Mucosa of rectum (tissue), 2 donors: ENCODE results near the gene NELFB.
"Not testable (repeated sequence)": the region's sequence is repeated elsewhere in the genome, so short reads cannot be mapped to it uniquely, and the experiment has no call there.

Experiments
- H3K27ac ChIP-seq, 2 donors: one replicate each; pipeline ENCODE4 v1.7.0; 2013; ENCODE audit warnings: inconsistent platforms in 2 of 2, low read depth in 2 of 2, low read length in 2 of 2
- H3K27me3 ChIP-seq, 2 donors: one replicate each; pipeline ENCODE4 v1.7.0; 2013; ENCODE audit warnings: low read length in 2 of 2; ENCODE audit not compliant: control insufficient read depth in 2 of 2, insufficient read depth in 2 of 2
- H3K36me3 ChIP-seq, 2 donors: one replicate each; pipeline ENCODE4 v1.7.0; 2013; ENCODE audit warnings: low read length in 2 of 2; ENCODE audit not compliant: control insufficient read depth in 2 of 2, insufficient read depth in 2 of 2
- H3K4me1 ChIP-seq, 2 donors: one replicate each; pipeline ENCODE4 v1.7.0; 2013; ENCODE audit warnings: low read length in 2 of 2, mild to moderate bottlenecking in 1 of 2; ENCODE audit not compliant: control insufficient read depth in 2 of 2, insufficient read depth in 2 of 2
- H3K4me3 ChIP-seq, 2 donors: one replicate each; pipeline ENCODE4 v1.7.0; 2013; ENCODE audit warnings: low read length in 2 of 2
- H3K9ac ChIP-seq, 2 donors: one replicate each; pipeline ENCODE4 v1.7.0; 2013; ENCODE audit warnings: low read length in 2 of 2, low read depth in 1 of 2, mild to moderate bottlenecking in 1 of 2
- H3K9me3 ChIP-seq, 2 donors: one replicate each; pipeline ENCODE4 v1.7.0; 2013; ENCODE audit warnings: low read length in 2 of 2; ENCODE audit not compliant: control insufficient read depth in 2 of 2
- donor health status: healthy.
- donor health status: Normal muscosa, but diverticular disease.

Gene NELFB

GRCh38 chr9:137242269-137243203, 12.6 kb upstream of the NELFB start:
- Histone ChIP-seq H3K4me3 (peak overlapping the region; percentile 75 to 85), H3K36me3 (peaks cover 14 to 19% of the 10 kb centered on the region in 2 donors), H3K27me3 (no peaks in the 10 kb centered on the region), H3K9ac (peak overlapping the region; percentile 72 to 93), H3K9me3 (no peaks in the 10 kb centered on the region), H3K4me1 (peaks cover 38 to 49% of the 10 kb centered on the region in 2 donors), H3K27ac (peak overlapping the region; percentile 92 to 94)

DNA sequence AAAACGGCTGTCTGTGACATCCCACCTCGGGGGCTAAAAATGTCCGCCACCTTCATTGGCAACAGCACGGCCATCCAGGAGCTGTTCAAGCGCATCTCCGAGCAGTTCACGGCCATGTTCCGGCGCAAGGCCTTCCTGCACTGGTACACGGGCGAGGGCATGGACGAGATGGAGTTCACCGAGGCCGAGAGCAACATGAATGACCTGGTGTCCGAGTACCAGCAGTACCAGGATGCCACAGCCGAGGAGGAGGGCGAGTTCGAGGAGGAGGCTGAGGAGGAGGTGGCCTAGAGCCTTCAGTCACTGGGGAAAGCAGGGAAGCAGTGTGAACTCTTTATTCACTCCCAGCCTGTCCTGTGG, 11.9 kb upstream of the NELFB start:
- Histone ChIP-seq H3K4me1 (peaks cover 31 to 42% of the 10 kb centered on the region in 2 donors), H3K4me3 (peak overlapping the region in 1 of 2 donors; percentile 85), H3K36me3 (peaks cover 14 to 19% of the 10 kb centered on the region in 2 donors)
- not testable (repeated sequence) for H3K9ac ChIP-seq, H3K9me3 ChIP-seq, H3K27ac ChIP-seq, H3K27me3 ChIP-seq

GRCh38 chr9:137243626-137244485, 11.3 kb upstream of the NELFB start:
- H3K36me3 ChIP-seq: peaks cover 14 to 19% of the 10 kb centered on the region in 2 donors
- H3K27me3 ChIP-seq: no peaks in the 10 kb centered on the region
- H3K4me1 ChIP-seq: peaks cover 25 to 36% of the 10 kb centered on the region in 2 donors
- H3K27ac ChIP-seq: no peak overlapping the region
- H3K4me3 ChIP-seq: no peak overlapping the region
- H3K9me3 ChIP-seq: no peaks in the 10 kb centered on the region
- no peak overlapping the region for H3K9ac ChIP-seq

DNA sequence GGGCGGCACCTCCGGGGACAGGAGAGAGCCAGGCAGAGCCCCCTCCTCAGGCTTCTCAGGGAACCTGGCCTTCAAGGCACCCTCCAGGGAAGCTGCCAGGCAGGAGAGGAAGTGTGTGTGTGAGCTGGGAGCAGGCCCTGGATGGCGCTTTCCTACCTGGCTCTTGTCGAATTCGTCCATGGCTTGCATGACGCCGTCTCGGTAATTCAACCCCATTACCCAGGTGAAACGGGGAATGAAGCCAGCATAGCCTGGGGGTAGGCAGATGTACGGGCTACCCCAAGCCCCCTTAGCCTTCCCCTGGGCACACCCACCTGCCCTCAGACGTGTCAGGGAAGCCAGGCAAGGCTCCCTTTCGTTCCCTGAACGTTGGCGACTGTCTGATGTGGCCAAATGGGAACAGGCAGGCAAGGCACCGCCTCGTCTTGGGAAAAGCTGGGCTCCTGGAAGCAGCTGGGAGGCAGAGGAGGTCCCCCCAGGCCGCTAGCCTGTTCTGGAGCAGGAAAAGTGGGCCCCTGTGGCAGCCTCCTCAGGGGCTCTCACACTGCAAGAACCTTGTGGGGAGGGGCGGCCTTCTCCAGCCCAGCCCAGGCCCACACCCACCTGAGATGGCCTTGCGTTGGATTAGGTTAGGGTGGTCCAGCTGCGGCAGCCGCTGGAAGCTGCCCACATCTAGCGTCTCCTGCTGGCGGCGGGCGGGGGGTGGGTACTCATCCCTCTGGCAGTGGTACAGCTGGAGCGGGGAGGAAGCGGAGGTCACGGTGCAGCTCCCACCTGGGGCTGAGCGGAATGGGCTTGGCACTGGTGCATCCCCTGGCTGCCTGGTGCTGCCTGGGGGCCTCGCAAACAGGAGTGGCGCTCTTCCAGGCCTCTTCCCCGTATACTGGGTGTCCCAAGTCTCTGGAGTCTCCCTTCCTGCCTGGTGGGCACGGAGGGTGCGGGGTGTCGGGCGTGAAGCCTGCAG, 10.4 kb upstream of the NELFB start:
- Histone ChIP-seq H3K36me3 (peaks cover 14 to 19% of the 10 kb centered on the region in 2 donors), H3K9me3 (no peaks in the 10 kb centered on the region), H3K27me3 (no peaks in the 10 kb centered on the region), H3K4me3 (no peak overlapping the region), H3K27ac (no peak overlapping the region), H3K9ac (no peak overlapping the region), H3K4me1 (peaks cover 21 to 31% of the 10 kb centered on the region in 2 donors)

- H3K27me3 ChIP-seq: no peaks in the 10 kb centered on the region
- H3K4me3 ChIP-seq: no peak overlapping the region
- no peaks in the 10 kb centered on the region for H3K9me3 ChIP-seq
- peaks cover 21 to 25% of the 10 kb centered on the region in 2 donors for H3K4me1 ChIP-seq
- no peak overlapping the region for H3K9ac ChIP-seq
- H3K27ac ChIP-seq: no peak overlapping the region
- peaks cover 14 to 19% of the 10 kb centered on the region in 2 donors for H3K36me3 ChIP-seq
These were observed 9.4 kb upstream of the NELFB start for GRCh38 chr9:137245450-137246421.

GRCh38 chr9:137247135-137247915, 7.8 kb upstream of the NELFB start:
- Histone ChIP-seq H3K4me1 (peaks cover 16 to 20% of the 10 kb centered on the region in 2 donors), H3K27ac (no peak overlapping the region), H3K27me3 (no peaks in the 10 kb centered on the region), H3K36me3 (peaks cover 14 to 15% of the 10 kb centered on the region in 2 donors), H3K9ac (no peak overlapping the region), H3K4me3 (no peak overlapping the region), H3K9me3 (no peaks in the 10 kb centered on the region)

DNA sequence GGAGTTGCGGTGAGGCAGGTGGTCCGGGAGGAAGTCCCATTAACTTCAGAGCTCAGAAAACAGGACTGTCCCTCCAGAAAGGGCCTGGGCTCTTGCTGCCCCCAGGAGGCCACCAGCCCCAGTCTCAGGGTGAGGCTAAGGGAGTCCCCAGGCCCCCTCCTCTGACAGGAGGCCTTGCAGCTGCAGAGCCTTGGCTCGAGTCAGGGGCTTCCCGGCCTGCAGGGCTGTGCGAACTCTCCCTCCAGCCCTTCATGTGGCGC, 7.3 kb upstream of the NELFB start:
- Histone ChIP-seq H3K4me1 (peaks cover 11 to 15% of the 10 kb centered on the region in 2 donors), H3K9ac (no peak overlapping the region), H3K36me3 (peaks cover 10 to 11% of the 10 kb centered on the region in 2 donors), H3K27me3 (no peaks in the 10 kb centered on the region), H3K27ac (no peak overlapping the region), H3K9me3 (no peaks in the 10 kb centered on the region), H3K4me3 (no peak overlapping the region)

- Histone ChIP-seq H3K27me3 (no peaks in the 10 kb centered on the region), H3K4me3 (no peak overlapping the region), H3K9ac (no peak overlapping the region), H3K9me3 (no peaks in the 10 kb centered on the region), H3K4me1 (peaks cover 8 to 9% of the 10 kb centered on the region in 2 donors), H3K27ac (no peak overlapping the region), H3K36me3 (no peaks in the 10 kb centered on the region)
These were observed 4.6 kb upstream of the NELFB start for GRCh38 chr9:137250329-137251193.
